Measurements from ENCODE around the gene EML2.

The EML2 gene

GRCh38 chr19:45641274-45642105, 2.3 kb upstream of the EML2 start (continued):
- TF ChIP-seq ZNF639 (tag by site-specific recombination; IDR thresholded peaks at IDR 0.05) (no peak), PRDM10 (tag by site-specific recombination; IDR thresholded peaks at IDR 0.05) (peak; percentile 77), ZBTB26 (tag by site-specific recombination; optimal IDR thresholded peaks at IDR 0.05) (no peak), ZNF280C (tag by site-specific recombination; IDR thresholded peaks at IDR 0.05) (no peak), ZNF292 (tag by site-specific recombination; IDR thresholded peaks at IDR 0.05; ENCODE audit: borderline replicate concordance, low read depth) (no peak), ZBTB6 (tag by site-specific recombination; IDR thresholded peaks at IDR 0.05) (no peak), ZNF792 (tag by site-specific recombination; IDR thresholded peaks at IDR 0.05) (no peak), ZNF768 (tag by site-specific recombination; IDR thresholded peaks at IDR 0.05) (no peak), SP7 (tag by site-specific recombination; IDR thresholded peaks at IDR 0.05) (no peak), GLIS1 (tag by site-specific recombination; IDR thresholded peaks at IDR 0.05) (0 out of 2 replicates have a peak, but pooled peaks have one; percentile 6), ZNF398 (tag by site-specific recombination; IDR thresholded peaks at IDR 0.05) (0 out of 2 replicates have a peak, but pooled peaks have one; percentile 9), ZNF514 (tag by site-specific recombination; IDR thresholded peaks at IDR 0.05) (no peak), ZNF701 (tag by site-specific recombination; IDR thresholded peaks at IDR 0.05) (no peak), SP3 (tag by site-specific recombination; IDR thresholded peaks at IDR 0.05) (peak; percentile 76), REST (tag by site-specific recombination; IDR thresholded peaks at IDR 0.05) (no peak), PATZ1 (tag by site-specific recombination; IDR thresholded peaks at IDR 0.05) (peak; percentile 56), ZNF121 (tag by site-specific recombination; IDR thresholded peaks at IDR 0.05) (no peak), ZNF433 (tag by site-specific recombination; IDR thresholded peaks at IDR 0.05; ENCODE audit: low read depth) (no peak), PBX3 (CRISPR knock-in tag; IDR thresholded peaks at IDR 0.05) (no peak)
